SH-SY5Y (cell line): ENCODE data around the gene INPP4B.

ENCODE experiments used
- GATA2 ChIP-seq: IDR thresholded peaks from 2 replicates; pipeline ENCODE4 v1.6.1; 2011; ENCODE audit warnings: mild to moderate bottlenecking, low read depth, low read length
- GATA3 ChIP-seq: IDR thresholded peaks from 2 replicates; pipeline ENCODE4 v1.6.1; 2011; ENCODE audit warnings: low read depth, mild to moderate bottlenecking, low read length, moderate library complexity

- no peak for TF ChIP-seq GATA2
- TF ChIP-seq GATA3 = no peak
These were observed 507.0 kb downstream of the INPP4B start for GRCh38 chr4:142339053-142339452.
